ENCODE data around the gene TES. TPM values are rescaled to one million over a fixed set of nuclear protein-coding genes. Genes with fewer than 3 reads are reported as not detected.

TES gene
- total and polyA plus RNA-seq, 5 donors from 2014 or later = 91.6 to 198 (median 188) TPM

DNA sequence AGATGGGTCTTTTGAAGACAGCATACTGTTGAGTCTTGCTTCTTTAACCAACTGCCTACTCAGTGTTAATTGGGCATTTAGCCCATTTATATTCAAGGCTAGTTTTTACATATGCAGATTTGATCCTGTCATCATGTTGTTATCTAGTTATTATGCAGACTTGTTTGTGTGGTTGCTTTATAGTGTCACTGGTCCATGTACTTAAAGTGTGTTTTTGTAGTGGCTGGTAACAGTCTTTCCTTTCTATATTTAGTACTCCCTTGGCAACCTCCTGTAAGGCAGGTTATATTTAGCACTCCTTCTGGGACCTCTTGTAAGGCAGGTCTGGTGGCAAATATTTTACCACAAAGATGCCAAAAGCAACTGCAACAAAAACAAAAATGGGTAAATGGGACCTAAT, 66.7 kb downstream of the TES start:
- no peaks in the 10 kb centered on the region for H3K36me3 Mint-ChIP-seq
- ATAC-seq (ENCODE audit: low read depth in 2 of 2) (no peak), DNase-seq (no peak)
- Histone ChIP-seq H3K27ac (ENCODE audit: insufficient read depth, low read length, poor library complexity, severe bottlenecking) (no peak overlapping the region), H3K36me3 (ENCODE audit: control insufficient read depth, insufficient read depth, low read length) (no peaks in the 10 kb centered on the region), H3K27me3 (ENCODE audit: control insufficient read depth, insufficient read depth, low read length) (peaks cover 14% of the 10 kb centered on the region), H3K4me1 (ENCODE audit: control insufficient read depth, insufficient read depth, low read length, poor library complexity, severe bottlenecking) (no peaks in the 10 kb centered on the region), H3K9me3 (ENCODE audit: control insufficient read depth in 2 of 2, low read length in 2 of 2) (no peaks in the 10 kb centered on the region), H3K4me3 (ENCODE audit: low read depth, low read length) (no peak overlapping the region)
- H3K27me3 Mint-ChIP-seq = peaks cover 43% of the 10 kb centered on the region
- peaks cover 0 to 2% (median 0%) of the 10 kb centered on the region in 4 donors for H3K4me1 Mint-ChIP-seq
- no peak overlapping the region for H3K4me3 Mint-ChIP-seq
- no peak overlapping the region for H3K27ac Mint-ChIP-seq
- H3K9me3 Mint-ChIP-seq = peaks cover 0 to 4% (median 0%) of the 10 kb centered on the region in 7 donors

DNA sequence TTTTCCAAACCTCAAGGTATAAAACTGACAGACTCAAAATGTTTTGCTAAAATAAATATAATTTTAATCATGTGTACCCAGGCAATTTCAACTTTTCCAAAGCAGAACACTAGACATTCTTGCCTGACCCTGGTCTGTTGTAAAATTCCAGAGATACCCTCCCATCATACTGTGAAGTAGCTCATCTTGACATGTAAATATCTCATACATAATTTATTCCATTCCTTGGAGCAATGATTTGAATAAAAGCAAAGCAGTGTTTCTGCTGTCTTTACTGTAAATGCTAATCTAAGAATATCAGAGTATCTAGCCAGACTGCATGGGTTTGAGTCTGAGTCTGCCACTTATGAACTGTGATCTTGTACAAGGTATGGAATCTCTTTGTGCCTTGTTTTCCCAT, 68.9 kb downstream of the TES start:
- DNase-seq (no peak), ATAC-seq (ENCODE audit: low read depth in 2 of 2) (no peak)
- H3K4me1 Mint-ChIP-seq = peaks cover 0 to 2% (median 0%) of the 10 kb centered on the region in 4 donors
- Histone ChIP-seq H3K27ac (ENCODE audit: insufficient read depth, low read length, poor library complexity, severe bottlenecking) (no peak overlapping the region), H3K4me1 (ENCODE audit: control insufficient read depth, insufficient read depth, low read length, poor library complexity, severe bottlenecking) (no peaks in the 10 kb centered on the region), H3K9me3 (ENCODE audit: control insufficient read depth in 2 of 2, low read length in 2 of 2) (no peaks in the 10 kb centered on the region), H3K4me3 (ENCODE audit: low read depth, low read length) (no peak overlapping the region), H3K27me3 (ENCODE audit: control insufficient read depth, insufficient read depth, low read length) (peaks cover 10% of the 10 kb centered on the region), H3K36me3 (ENCODE audit: control insufficient read depth, insufficient read depth, low read length) (no peaks in the 10 kb centered on the region)
- no peaks in the 10 kb centered on the region for H3K36me3 Mint-ChIP-seq
- no peak overlapping the region for H3K27ac Mint-ChIP-seq
- H3K9me3 Mint-ChIP-seq = peaks cover 0 to 5% (median 0%) of the 10 kb centered on the region in 7 donors
- H3K4me3 Mint-ChIP-seq = no peak overlapping the region
- H3K27me3 Mint-ChIP-seq = peaks cover 40% of the 10 kb centered on the region

DNA sequence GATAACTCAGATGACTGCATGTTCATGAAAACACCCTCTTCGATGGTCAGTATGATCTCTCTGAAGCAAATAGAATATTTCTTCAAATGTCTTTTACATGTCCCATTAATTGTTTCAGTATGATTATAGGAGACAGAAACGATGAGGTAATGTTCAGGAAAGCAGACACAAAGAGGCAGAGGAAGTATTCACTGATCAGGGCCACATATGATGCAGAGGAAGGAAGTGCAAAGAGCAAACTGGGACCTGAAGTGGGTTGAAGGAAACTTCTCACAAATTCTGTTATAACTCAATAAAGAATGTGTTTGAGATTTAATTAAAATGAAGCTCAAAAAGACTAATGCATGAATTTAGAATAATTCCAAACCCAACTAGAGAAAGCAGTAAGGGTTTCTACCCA, 70.5 kb downstream of the TES start:
- Mint-ChIP-seq H3K27me3 (peaks cover 33% of the 10 kb centered on the region), H3K4me3 (no peak overlapping the region)

DNA sequence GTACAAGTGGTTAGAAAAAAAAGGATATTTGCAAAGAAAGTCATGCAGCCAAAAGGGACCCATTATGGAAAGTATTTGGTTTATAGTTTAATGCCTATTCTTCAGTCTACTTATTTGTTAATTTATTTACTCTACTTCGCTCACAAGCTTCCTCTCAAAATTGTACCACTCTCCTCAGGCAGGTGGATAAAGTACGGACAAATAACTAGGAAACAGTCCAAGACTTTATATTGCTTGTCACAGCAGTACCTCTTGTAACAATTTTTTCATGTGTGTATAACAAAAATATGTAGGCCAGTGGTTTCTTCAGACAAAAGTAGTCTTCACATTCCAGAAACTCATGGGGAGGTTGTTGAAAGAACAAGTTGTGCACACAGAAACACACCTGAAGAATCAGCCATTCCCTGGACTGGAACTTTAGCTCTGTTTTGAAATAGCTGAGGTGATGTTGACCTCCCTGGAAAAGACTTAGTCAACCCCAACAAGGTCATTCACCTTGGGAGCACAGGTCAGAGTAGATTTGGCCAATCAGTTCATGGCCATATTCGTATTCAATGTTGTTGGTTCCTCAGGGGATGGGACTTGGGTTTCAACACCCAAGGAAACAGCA, 73.4 kb downstream of the TES start:
- Mint-ChIP-seq H3K36me3 (no peaks in the 10 kb centered on the region), H3K9me3 (peaks cover 0 to 2% (median 0%) of the 10 kb centered on the region in 7 donors), H3K4me1 (peaks cover 0 to 4% (median 0%) of the 10 kb centered on the region in 4 donors), H3K4me3 (no peak overlapping the region), H3K27me3 (peaks cover 18% of the 10 kb centered on the region), H3K27ac (no peak overlapping the region)
- ATAC-seq (ENCODE audit: low read depth in 2 of 2) (no peak), DNase-seq (no peak)
- Histone ChIP-seq H3K4me3 (ENCODE audit: low read depth, low read length) (no peak overlapping the region), H3K9me3 (ENCODE audit: control insufficient read depth in 2 of 2, low read length in 2 of 2) (no peaks in the 10 kb centered on the region), H3K36me3 (ENCODE audit: control insufficient read depth, insufficient read depth, low read length) (no peaks in the 10 kb centered on the region), H3K4me1 (ENCODE audit: control insufficient read depth, insufficient read depth, low read length, poor library complexity, severe bottlenecking) (no peaks in the 10 kb centered on the region), H3K27me3 (ENCODE audit: control insufficient read depth, insufficient read depth, low read length) (peaks cover 7% of the 10 kb centered on the region), H3K27ac (ENCODE audit: insufficient read depth, low read length, poor library complexity, severe bottlenecking) (no peak overlapping the region)

More for the DNA sequence above, 70.5 kb downstream of the TES start:
- Histone ChIP-seq H3K27ac (ENCODE audit: insufficient read depth, low read length, poor library complexity, severe bottlenecking) (no peak overlapping the region), H3K9me3 (ENCODE audit: control insufficient read depth in 2 of 2, low read length in 2 of 2) (no peaks in the 10 kb centered on the region), H3K27me3 (ENCODE audit: control insufficient read depth, insufficient read depth, low read length) (peaks cover 10% of the 10 kb centered on the region), H3K4me3 (ENCODE audit: low read depth, low read length) (no peak overlapping the region), H3K4me1 (ENCODE audit: control insufficient read depth, insufficient read depth, low read length, poor library complexity, severe bottlenecking) (no peaks in the 10 kb centered on the region), H3K36me3 (ENCODE audit: control insufficient read depth, insufficient read depth, low read length) (no peaks in the 10 kb centered on the region)
- no peak for DNase-seq
- ATAC-seq (ENCODE audit: low read depth in 2 of 2) = no peak
- Mint-ChIP-seq H3K9me3 (peaks cover 0 to 5% (median 0%) of the 10 kb centered on the region in 7 donors), H3K36me3 (no peaks in the 10 kb centered on the region), H3K27ac (no peak overlapping the region), H3K4me1 (peaks cover 0 to 2% (median 0%) of the 10 kb centered on the region in 4 donors)

DNA sequence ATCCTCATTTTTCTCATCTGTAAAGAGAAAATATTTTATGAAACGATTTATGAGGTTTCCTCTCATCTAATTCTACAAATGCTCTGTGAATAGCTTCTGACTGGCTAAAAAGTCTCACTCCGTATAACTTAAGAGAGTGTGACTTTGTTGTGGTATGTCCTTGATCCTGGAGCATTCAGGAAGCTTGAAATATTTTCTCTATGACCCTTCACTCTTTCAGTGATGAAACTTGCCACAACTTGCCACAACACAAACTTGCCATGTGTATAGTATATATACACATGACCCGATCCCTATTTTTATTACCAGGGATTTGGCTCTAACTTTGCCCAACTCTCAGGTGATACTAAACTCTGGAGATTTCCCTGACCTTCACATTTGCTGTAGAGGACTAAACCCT, 74.1 kb downstream of the TES start:
- Mint-ChIP-seq H3K9me3 (peaks cover 0 to 2% (median 0%) of the 10 kb centered on the region in 7 donors), H3K4me3 (no peak overlapping the region), H3K36me3 (no peaks in the 10 kb centered on the region), H3K4me1 (peaks cover 0 to 4% (median 0%) of the 10 kb centered on the region in 4 donors), H3K27ac (no peak overlapping the region), H3K27me3 (peaks cover 18% of the 10 kb centered on the region)
- Histone ChIP-seq H3K27ac (ENCODE audit: insufficient read depth, low read length, poor library complexity, severe bottlenecking) (no peak overlapping the region), H3K27me3 (ENCODE audit: control insufficient read depth, insufficient read depth, low read length) (peaks cover 7% of the 10 kb centered on the region), H3K4me1 (ENCODE audit: control insufficient read depth, insufficient read depth, low read length, poor library complexity, severe bottlenecking) (no peaks in the 10 kb centered on the region), H3K9me3 (ENCODE audit: control insufficient read depth in 2 of 2, low read length in 2 of 2) (no peaks in the 10 kb centered on the region), H3K4me3 (ENCODE audit: low read depth, low read length) (no peak overlapping the region), H3K36me3 (ENCODE audit: control insufficient read depth, insufficient read depth, low read length) (no peaks in the 10 kb centered on the region)
- DNase-seq (no peak), ATAC-seq (ENCODE audit: low read depth in 2 of 2) (no peak)

DNA sequence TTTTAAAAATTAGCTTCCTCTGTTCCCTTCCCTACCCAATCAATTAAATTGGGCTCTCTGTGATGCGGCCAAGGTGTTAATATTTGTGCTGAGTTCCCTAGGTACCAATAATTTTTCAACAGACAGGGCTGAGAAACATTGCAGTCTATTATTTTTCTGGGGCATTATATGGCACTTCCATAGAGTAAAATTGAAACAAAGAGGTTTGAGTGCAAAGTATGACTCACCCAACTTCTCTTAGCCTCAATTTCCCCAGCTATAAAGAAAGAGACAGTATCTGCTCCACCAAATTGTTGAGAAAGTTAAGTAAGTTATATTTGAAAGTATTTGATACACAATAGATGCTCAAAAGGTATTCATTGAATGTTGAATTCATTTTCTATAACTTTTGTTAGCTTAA, 74.9 kb downstream of the TES start:
- DNase-seq (no peak), ATAC-seq (ENCODE audit: low read depth in 2 of 2) (no peak)
- H3K27me3 Mint-ChIP-seq = peaks cover 12% of the 10 kb centered on the region
- no peak overlapping the region for H3K4me3 ChIP-seq (ENCODE audit: low read depth, low read length)
- peaks cover 6% of the 10 kb centered on the region for H3K27me3 ChIP-seq (ENCODE audit: control insufficient read depth, insufficient read depth, low read length)
- H3K9me3 Mint-ChIP-seq = peaks cover 0 to 2% (median 0%) of the 10 kb centered on the region in 7 donors
- no peaks in the 10 kb centered on the region for H3K36me3 ChIP-seq (ENCODE audit: control insufficient read depth, insufficient read depth, low read length)
- H3K4me1 ChIP-seq (ENCODE audit: control insufficient read depth, insufficient read depth, low read length, poor library complexity, severe bottlenecking) = no peaks in the 10 kb centered on the region
- H3K4me3 Mint-ChIP-seq = no peak overlapping the region
- H3K27ac Mint-ChIP-seq = no peak overlapping the region
- peaks cover 0 to 4% (median 0%) of the 10 kb centered on the region in 4 donors for H3K4me1 Mint-ChIP-seq
- H3K9me3 ChIP-seq (ENCODE audit: control insufficient read depth in 2 of 2, low read length in 2 of 2) = no peaks in the 10 kb centered on the region
- no peak overlapping the region for H3K27ac ChIP-seq (ENCODE audit: insufficient read depth, low read length, poor library complexity, severe bottlenecking)
- no peaks in the 10 kb centered on the region for H3K36me3 Mint-ChIP-seq

DNA sequence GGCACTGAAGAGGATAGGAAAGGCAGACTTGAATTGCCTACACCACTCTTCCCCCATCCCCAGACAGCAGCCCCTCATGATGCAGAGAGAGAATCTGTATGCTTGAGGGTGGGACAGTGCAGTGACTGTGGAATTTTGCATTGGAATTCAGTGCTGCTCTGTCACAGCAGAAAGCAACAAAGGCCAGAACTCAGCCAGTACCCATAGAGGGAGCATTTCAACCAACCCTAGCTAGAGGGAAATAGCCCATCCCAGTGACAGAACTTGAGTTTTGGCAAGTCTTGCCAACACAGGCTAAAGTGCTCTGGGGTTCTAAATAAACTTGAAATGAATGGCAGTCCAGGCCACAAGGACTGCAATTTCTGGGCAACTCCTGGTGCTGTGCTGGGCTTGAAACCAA, 80.4 kb downstream of the TES start:
- Histone ChIP-seq H3K9me3 (ENCODE audit: control insufficient read depth in 2 of 2, low read length in 2 of 2) (peaks cover 0 to 4% of the 10 kb centered on the region in 2 experiments), H3K27me3 (ENCODE audit: control insufficient read depth, insufficient read depth, low read length) (peaks cover 5% of the 10 kb centered on the region), H3K4me1 (ENCODE audit: control insufficient read depth, insufficient read depth, low read length, poor library complexity, severe bottlenecking) (no peaks in the 10 kb centered on the region), H3K36me3 (ENCODE audit: control insufficient read depth, insufficient read depth, low read length) (no peaks in the 10 kb centered on the region), H3K4me3 (ENCODE audit: low read depth, low read length) (no peak overlapping the region), H3K27ac (ENCODE audit: insufficient read depth, low read length, poor library complexity, severe bottlenecking) (no peak overlapping the region)
- DNase-seq (no peak), ATAC-seq (ENCODE audit: low read depth in 2 of 2) (no peak)
- H3K36me3 Mint-ChIP-seq = no peaks in the 10 kb centered on the region
- H3K27ac Mint-ChIP-seq = no peak overlapping the region
- no peak overlapping the region for H3K4me3 Mint-ChIP-seq
- H3K4me1 Mint-ChIP-seq = peaks cover 0 to 2% (median 0%) of the 10 kb centered on the region in 4 donors
- peaks cover 0 to 20% (median 5%) of the 10 kb centered on the region in 7 donors for H3K9me3 Mint-ChIP-seq
- H3K27me3 Mint-ChIP-seq = peaks cover 31% of the 10 kb centered on the region

DNA sequence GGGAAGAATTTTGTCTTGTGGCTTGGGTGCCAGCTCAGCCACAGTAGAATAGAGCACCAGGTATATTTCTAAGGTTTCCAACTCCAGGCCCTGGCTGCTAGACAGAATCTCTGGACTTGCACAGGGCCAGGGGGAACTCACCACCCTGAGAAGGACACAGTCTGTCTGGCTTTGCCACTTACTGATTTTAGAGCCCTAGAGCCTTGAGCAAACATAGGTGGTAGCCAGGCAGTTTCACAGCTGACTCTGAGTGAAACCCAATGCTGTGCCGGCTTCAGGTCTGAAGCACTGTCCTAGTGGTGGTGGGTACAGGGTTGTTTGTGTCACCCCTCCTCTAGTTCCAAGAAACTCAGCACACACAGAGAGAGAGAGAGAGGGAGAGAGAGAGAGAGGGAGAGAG, 81.6 kb downstream of the TES start:
- DNase-seq = no peak

More for the DNA sequence above, 81.6 kb downstream of the TES start:
- Histone ChIP-seq H3K4me1 (ENCODE audit: control insufficient read depth, insufficient read depth, low read length, poor library complexity, severe bottlenecking) (no peaks in the 10 kb centered on the region), H3K9me3 (ENCODE audit: control insufficient read depth in 2 of 2, low read length in 2 of 2) (peaks cover 0 to 4% of the 10 kb centered on the region in 2 experiments), H3K36me3 (ENCODE audit: control insufficient read depth, insufficient read depth, low read length) (no peaks in the 10 kb centered on the region), H3K27ac (ENCODE audit: insufficient read depth, low read length, poor library complexity, severe bottlenecking) (no peak overlapping the region), H3K4me3 (ENCODE audit: low read depth, low read length) (no peak overlapping the region), H3K27me3 (ENCODE audit: control insufficient read depth, insufficient read depth, low read length) (peaks cover 2% of the 10 kb centered on the region)
- Mint-ChIP-seq H3K27me3 (peaks cover 38% of the 10 kb centered on the region), H3K27ac (no peak overlapping the region), H3K4me3 (no peak overlapping the region), H3K4me1 (peaks cover 0 to 2% (median 0%) of the 10 kb centered on the region in 4 donors), H3K36me3 (no peaks in the 10 kb centered on the region), H3K9me3 (peaks cover 0 to 23% (median 5%) of the 10 kb centered on the region in 7 donors)
- no peak for ATAC-seq (ENCODE audit: low read depth in 2 of 2)
